Lower lobe of right lung (tissue), 2 donors: ENCODE measurements around the gene EVA1C. TPM values are rescaled to one million over a fixed set of nuclear protein-coding genes. Genes with fewer than 3 reads are reported as not detected.

ENCODE experiments used
- ATAC-seq, 2 donors: fragments of 200-7000 bp; cut with Tn5 transposase; one replicate each; pipeline ENCODE4 v1.9.1; 2020 to 2022; ENCODE audit warnings: mild to moderate bottlenecking in 2 of 2, moderate library complexity in 2 of 2
- DNase-seq: peaks from one replicate; pipeline ENCODE4 v3.0.0-alpha.2; 2020
- H3K27ac ChIP-seq: fragments of 200-600 bp; one replicate; pipeline ENCODE4 v1.8.0; 2022
- H3K27me3 ChIP-seq: fragments of 200-600 bp; one replicate; pipeline ENCODE4 v1.8.0; 2022; ENCODE audit warnings: low read depth
- H3K36me3 ChIP-seq: fragments of 200-600 bp; one replicate; pipeline ENCODE4 v1.8.0; 2022; ENCODE audit warnings: mild to moderate bottlenecking
- H3K4me1 ChIP-seq: fragments of 200-600 bp; one replicate; pipeline ENCODE4 v1.8.0; 2022
- H3K4me3 ChIP-seq: fragments of 200-600 bp; one replicate; pipeline ENCODE4 v1.8.0; 2022; ENCODE audit warnings: mild to moderate bottlenecking
- H3K9me3 ChIP-seq: fragments of 200-600 bp; one replicate; pipeline ENCODE4 v1.8.0; 2022
- intact Hi-C: fragments of 100-400 bp; cut with DNase I; formaldehyde crosslinking; loops from one replicate; pipeline ENCODE4 v1.11.0; 2022
- total RNA-seq: library from RNA; stranded (reverse); fragmentation: NEBNext Ultra II Directional; extraction: Animal tissue kit (Norgen Biotek cat#: 25700); gene quantifications from one replicate; pipeline ENCODE4 v1.2.1, GENCODE V29; 2021
- TF ChIP-seq, protein P1 (sequence below): fragments of 200-600 bp; IDR thresholded peaks from one replicate; pipeline ENCODE4 v1.8.0; 2022; ENCODE audit warnings: antibody characterized with exemption, mild to moderate bottlenecking
- donor health status: DM: no; HTN: yes; CAD: no; lungs with severe emphysema.

The EVA1C gene
- total RNA-seq, 1 donor from 2014 or later, result 31.8 TPM

DNA sequence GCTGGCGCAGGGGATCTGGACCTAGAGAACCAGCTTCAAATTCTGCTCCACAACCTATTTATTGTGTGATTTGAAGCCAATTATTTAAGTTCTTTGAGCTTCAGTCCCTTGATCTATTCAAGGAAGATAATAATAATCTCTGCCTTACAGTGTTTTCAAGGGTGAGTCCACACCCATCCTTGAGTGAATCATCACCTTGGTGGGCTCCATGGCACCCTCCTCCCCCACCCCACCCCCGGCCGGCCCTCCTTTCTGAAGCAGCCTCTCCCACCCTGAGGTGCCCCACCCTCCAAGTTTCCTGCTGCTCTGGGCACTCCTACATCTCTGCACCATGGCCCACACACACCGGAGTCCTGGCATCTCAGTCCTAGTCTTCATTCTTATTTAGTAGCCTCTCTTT, 134.5 kb downstream of the EVA1C start:
- Histone ChIP-seq H3K27ac (no peak overlapping the region), H3K36me3 (no peaks in the 10 kb centered on the region), H3K9me3 (no peaks in the 10 kb centered on the region), H3K4me1 (no peaks in the 10 kb centered on the region), H3K4me3 (no peak overlapping the region), H3K27me3 (no peaks in the 10 kb centered on the region)
- intact Hi-C loops, result no loop called here
- no peak for ATAC-seq
- DNase-seq, result no peak
- TF ChIP-seq, protein P1, sequence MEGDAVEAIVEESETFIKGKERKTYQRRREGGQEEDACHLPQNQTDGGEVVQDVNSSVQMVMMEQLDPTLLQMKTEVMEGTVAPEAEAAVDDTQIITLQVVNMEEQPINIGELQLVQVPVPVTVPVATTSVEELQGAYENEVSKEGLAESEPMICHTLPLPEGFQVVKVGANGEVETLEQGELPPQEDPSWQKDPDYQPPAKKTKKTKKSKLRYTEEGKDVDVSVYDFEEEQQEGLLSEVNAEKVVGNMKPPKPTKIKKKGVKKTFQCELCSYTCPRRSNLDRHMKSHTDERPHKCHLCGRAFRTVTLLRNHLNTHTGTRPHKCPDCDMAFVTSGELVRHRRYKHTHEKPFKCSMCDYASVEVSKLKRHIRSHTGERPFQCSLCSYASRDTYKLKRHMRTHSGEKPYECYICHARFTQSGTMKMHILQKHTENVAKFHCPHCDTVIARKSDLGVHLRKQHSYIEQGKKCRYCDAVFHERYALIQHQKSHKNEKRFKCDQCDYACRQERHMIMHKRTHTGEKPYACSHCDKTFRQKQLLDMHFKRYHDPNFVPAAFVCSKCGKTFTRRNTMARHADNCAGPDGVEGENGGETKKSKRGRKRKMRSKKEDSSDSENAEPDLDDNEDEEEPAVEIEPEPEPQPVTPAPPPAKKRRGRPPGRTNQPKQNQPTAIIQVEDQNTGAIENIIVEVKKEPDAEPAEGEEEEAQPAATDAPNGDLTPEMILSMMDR, result no peak

DNA sequence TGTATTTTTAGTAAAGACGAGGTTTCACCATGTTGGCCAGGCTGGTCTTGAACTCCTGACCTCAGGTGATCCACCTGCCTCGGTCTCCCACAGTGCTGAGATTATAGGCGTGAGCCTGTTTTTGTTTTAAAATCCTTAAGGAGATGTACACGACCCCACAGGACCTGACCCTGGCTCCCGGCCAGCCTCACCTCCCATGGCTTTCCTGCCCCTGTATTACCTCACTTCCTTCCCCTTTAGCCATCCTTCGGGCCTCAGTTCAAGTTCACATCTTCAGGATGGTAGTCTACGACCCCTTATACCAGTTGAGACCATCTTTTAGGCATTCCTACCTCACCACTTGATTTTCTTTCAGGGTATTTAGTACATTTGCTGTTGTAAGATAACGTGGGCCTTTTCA, 136.5 kb downstream of the EVA1C start:
- intact Hi-C loops, result no loop called here
- TF ChIP-seq, protein P1, result no peak
- H3K36me3 ChIP-seq, result no peaks in the 10 kb centered on the region
- H3K4me1 ChIP-seq, result no peaks in the 10 kb centered on the region
- ATAC-seq, result no peak
- no peaks in the 10 kb centered on the region for H3K9me3 ChIP-seq
- H3K27me3 ChIP-seq, result no peaks in the 10 kb centered on the region
- DNase-seq, result no peak
- no peak overlapping the region for H3K27ac ChIP-seq
- no peak overlapping the region for H3K4me3 ChIP-seq

DNA sequence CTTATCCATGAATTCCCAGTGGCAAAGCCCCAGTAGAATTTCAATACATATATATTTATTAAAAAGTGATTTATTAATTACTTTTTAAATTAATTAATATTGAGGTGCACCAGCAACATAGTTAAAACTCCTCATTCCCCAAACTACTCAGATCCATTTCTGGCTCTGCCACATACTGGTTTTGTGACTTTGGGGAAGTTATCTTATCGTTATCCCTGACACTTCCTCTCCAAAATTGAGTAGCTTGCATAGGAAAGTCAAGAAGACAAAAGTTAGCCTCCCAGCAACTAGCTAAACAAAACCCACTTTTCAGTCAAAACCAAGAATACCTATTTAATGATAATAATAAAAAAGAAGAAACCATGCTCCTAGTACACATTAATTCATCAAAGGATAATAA, 136.9 kb downstream of the EVA1C start:
- Histone ChIP-seq H3K9me3 (no peaks in the 10 kb centered on the region), H3K36me3 (no peaks in the 10 kb centered on the region), H3K4me1 (no peaks in the 10 kb centered on the region), H3K27me3 (no peaks in the 10 kb centered on the region), H3K27ac (no peak overlapping the region), H3K4me3 (no peak overlapping the region)
- TF ChIP-seq, protein P1, result no peak
- DNase-seq (no peak), ATAC-seq (no peak)
- intact Hi-C loops, result no loop called here

DNA sequence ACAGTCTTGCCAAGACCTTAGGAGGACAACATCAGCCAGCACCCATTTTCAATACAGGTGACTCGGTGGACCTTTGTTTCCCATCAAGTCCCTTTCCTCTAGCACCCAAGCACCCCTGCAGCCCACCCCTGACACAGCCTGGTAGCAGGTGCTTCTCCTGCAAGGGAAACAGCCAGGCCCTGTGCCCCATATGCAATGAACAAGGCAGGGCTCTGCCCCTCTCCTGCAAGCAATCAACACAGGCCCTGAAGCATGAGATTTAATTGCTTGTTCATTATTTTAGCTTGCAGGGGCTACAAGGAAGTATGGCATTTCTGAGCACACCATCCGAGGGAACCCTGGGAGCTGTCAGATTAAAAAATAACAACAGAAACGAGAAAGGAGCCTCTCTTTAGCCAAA, 137.4 kb downstream of the EVA1C start:
- intact Hi-C loops, result no loop called here
- Histone ChIP-seq H3K9me3 (no peaks in the 10 kb centered on the region), H3K36me3 (no peaks in the 10 kb centered on the region), H3K4me3 (no peak overlapping the region), H3K27ac (no peak overlapping the region), H3K27me3 (no peaks in the 10 kb centered on the region), H3K4me1 (no peaks in the 10 kb centered on the region)
- DNase-seq, result no peak
- TF ChIP-seq, protein P1, result no peak
- no peak for ATAC-seq

DNA sequence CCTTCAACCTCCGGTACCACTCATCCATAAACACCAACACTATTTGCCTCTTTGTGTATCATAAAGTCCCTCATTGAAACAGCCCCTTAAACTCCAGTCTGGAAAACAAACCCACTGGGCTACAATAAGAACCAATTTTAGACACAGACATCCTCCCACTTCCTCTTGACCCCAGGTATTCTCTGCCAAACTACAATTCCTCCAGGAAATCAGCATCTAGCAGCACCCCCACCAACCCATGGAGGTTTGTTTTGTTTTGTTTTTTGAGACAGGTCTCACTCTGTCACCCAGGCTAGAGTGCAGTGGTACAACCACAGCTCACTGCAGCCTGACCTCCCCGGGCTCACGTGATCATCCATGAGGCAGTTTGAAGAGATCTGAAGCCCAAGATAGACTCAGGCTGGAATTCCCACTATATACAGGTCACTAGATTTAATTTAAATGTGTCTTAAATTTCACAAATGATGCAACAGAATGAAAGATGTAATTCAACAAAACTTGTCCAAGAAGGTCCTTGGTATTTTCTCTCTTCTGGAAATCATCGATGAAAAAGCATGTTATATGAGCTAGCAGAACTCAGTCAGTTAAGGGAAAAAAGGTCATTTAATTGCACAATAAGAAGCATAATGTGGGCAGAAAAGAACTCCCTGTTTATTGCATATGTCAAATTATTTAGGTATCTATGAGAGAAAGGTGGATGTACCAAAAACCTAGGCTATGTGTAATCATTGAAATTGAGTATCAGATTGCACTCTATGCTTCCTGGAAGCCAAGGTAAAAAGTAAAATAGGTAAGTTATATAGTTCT, 142.5 kb downstream of the EVA1C start:
- intact Hi-C loops, result no loop called here
- H3K4me3 ChIP-seq, result no peak overlapping the region
- DNase-seq, result no peak
- TF ChIP-seq, protein P1, result no peak
- no peaks in the 10 kb centered on the region for H3K36me3 ChIP-seq
- no peaks in the 10 kb centered on the region for H3K4me1 ChIP-seq
- no peak overlapping the region for H3K27ac ChIP-seq
- no peak for ATAC-seq
- H3K9me3 ChIP-seq, result no peaks in the 10 kb centered on the region
- no peaks in the 10 kb centered on the region for H3K27me3 ChIP-seq
